ENCODE data around the gene AKT3.

GRCh38 chr1:243585982-243586381, 264.1 kb downstream of the AKT3 start:
- TF ChIP-seq CTCF (conservative IDR thresholded peaks at IDR 0.05) (no peak), ZFX (IDR thresholded peaks at IDR 0.05) (no peak)

All from C4-2B (cell line).